BJ (cell line): ENCODE data around the gene TNFRSF13B. TPM values are rescaled to one million over a fixed set of nuclear protein-coding genes. Genes with fewer than 3 reads are reported as not detected.
A peak's percentile ranks its signal among the peaks of the same experiment; 100 is the strongest.
"Not testable (repeated sequence)": the region's sequence is repeated elsewhere in the genome, so short reads cannot be mapped to it uniquely, and the experiment has no call there.

Experiments
- CTCF ChIA-PET: fragments of 350-600 bp; formaldehyde crosslinking; extraction: SDS; loops from one replicate; lab custom pipeline; 2021; ENCODE audit warnings: antibody characterized with exemption, inconsistent platforms; lab: Yijun Ruan, JAX
- POLR2A ChIA-PET: fragments of 300-600 bp; sonication (Branson Sonifier 250); formaldehyde crosslinking; extraction: SDS; loops from one replicate; lab custom pipeline; 2021; ENCODE audit warnings: antibody characterized with exemption; lab: Charles Lee
- DNase-seq: peaks from one replicate; pipeline ENCODE4 v3.0.0-alpha.2; 2011; ENCODE audit warnings: low read depth
- H3K27me3 ChIP-seq: 2 replicates; pipeline ENCODE4 v1.6.0; 2011; ENCODE audit warnings: low read length; ENCODE audit not compliant: control insufficient read depth, insufficient read depth
- H3K36me3 ChIP-seq: 2 replicates; pipeline ENCODE4 v1.5.1; 2011; ENCODE audit warnings: low read length; ENCODE audit not compliant: control insufficient read depth, insufficient read depth
- H3K4me3 ChIP-seq: 2 replicates; pipeline ENCODE4 v1.5.1; 2011; ENCODE audit warnings: low read depth, mild to moderate bottlenecking, control low read depth, low read length
- CTCF ChIP-seq: IDR thresholded peaks from 2 replicates; pipeline ENCODE4 v1.5.1; 2011; ENCODE audit warnings: low read depth, mild to moderate bottlenecking, control low read depth, inconsistent platforms, low read length, moderate library complexity; ENCODE audit not compliant: insufficient read depth
- polyA plus RNA-seq: library from polyadenylated mRNA; depleted of rRNA; stranded (reverse); fragments of >200 nt; gene quantifications from 2 replicates; pipeline ENCODE4 v1.2.3, GENCODE V29; 2011

Gene TNFRSF13B
- polyA plus RNA-seq, 1 experiment: not detected

GRCh38 chr17:17011043-17011907 is 39.4 kb upstream of the TNFRSF13B start:
- CTCF ChIA-PET, H3K36me3 ChIP-seq, H3K4me3 ChIP-seq, H3K27me3 ChIP-seq, POLR2A ChIA-PET: not testable (repeated sequence)
- DNase-seq: peak; percentile 88

GRCh38 chr17:17010545-17011034 is 38.7 kb upstream of the TNFRSF13B start:
- DNase-seq, H3K4me3 ChIP-seq, CTCF ChIA-PET, H3K36me3 ChIP-seq, POLR2A ChIA-PET, H3K27me3 ChIP-seq: not testable (repeated sequence)

GRCh38 chr17:17009972-17010371 is 38.1 kb upstream of the TNFRSF13B start:
- POLR2A ChIA-PET, H3K36me3 ChIP-seq, H3K27me3 ChIP-seq, H3K4me3 ChIP-seq, DNase-seq: not testable (repeated sequence)
- CTCF ChIA-PET: interaction anchor here (1.0 to 1.1 kb wide), 2 partner anchors 10 to 132 kb away, joined by 3 read pairs; no protein-coding TSS in a partner anchor

GRCh38 chr17:17008621-17009397 is 36.9 kb upstream of the TNFRSF13B start:
- H3K27me3 ChIP-seq, H3K36me3 ChIP-seq, DNase-seq, H3K4me3 ChIP-seq, POLR2A ChIA-PET: not testable (repeated sequence)
- CTCF ChIA-PET: interaction anchor here (1.0 to 1.1 kb wide), 2 partner anchors 8 to 133 kb away, joined by 3 read pairs; no protein-coding TSS in a partner anchor

- H3K4me3 ChIP-seq, POLR2A ChIA-PET, DNase-seq, H3K36me3 ChIP-seq, H3K27me3 ChIP-seq: not testable (repeated sequence)
- CTCF ChIA-PET: interaction anchor here (1.1 kb wide), 1 partner anchor 122 kb away, joined by 4 read pairs; no protein-coding TSS in a partner anchor
Measured at GRCh38 chr17:17007891-17008290, 36.0 kb upstream of the TNFRSF13B start.

- POLR2A ChIA-PET, H3K4me3 ChIP-seq, H3K27me3 ChIP-seq, DNase-seq, H3K36me3 ChIP-seq: not testable (repeated sequence)
- CTCF ChIA-PET: interaction anchor here (0.5 kb wide), 1 partner anchor 138 kb away, joined by 3 read pairs; no protein-coding TSS in a partner anchor
Measured at GRCh38 chr17:17004997-17005614, 33.2 kb upstream of the TNFRSF13B start.

GRCh38 chr17:17004251-17004996 is 32.5 kb upstream of the TNFRSF13B start:
- TF ChIP-seq CTCF: no peak
- H3K27me3 ChIP-seq: peaks cover 4% of the 10 kb centered on the region
- ChIA-PET POLR2A (no interaction called here), CTCF (interaction anchor here (0.5 to 0.6 kb wide), 2 partner anchors 137 to 323 kb away, joined by 3 read pairs; no protein-coding TSS in a partner anchor)
- DNase-seq: no peak
- no peak overlapping the region for H3K4me3 ChIP-seq
- no peaks in the 10 kb centered on the region for H3K36me3 ChIP-seq

- H3K36me3 ChIP-seq, POLR2A ChIA-PET, DNase-seq, H3K27me3 ChIP-seq, H3K4me3 ChIP-seq: not testable (repeated sequence)
- CTCF ChIA-PET: interaction anchor here (0.6 to 1.4 kb wide), 6 partner anchors 28 to 823 kb away, joined by 3 to 4 read pairs (median 4); no protein-coding TSS in a partner anchor
Measured at GRCh38 chr17:17002731-17003715, 31.1 kb upstream of the TNFRSF13B start.
